Occipital lobe (tissue), 2 donors: ENCODE data around the gene TBL1Y. TPM values are rescaled to one million over a fixed set of nuclear protein-coding genes. Genes with fewer than 3 reads are reported as not detected.
"Not testable (repeated sequence)": the region's sequence is repeated elsewhere in the genome, so short reads cannot be mapped to it uniquely, and the experiment has no call there.

Experiments
- DNase-seq: peaks from one replicate; lab custom pipeline; 2025; lab: John Stamatoyannopoulos, UW
- total RNA-seq: library from RNA; depleted of rRNA; stranded (reverse); fragments of >200 nt; gene quantifications from one replicate; pipeline ENCODE4 v1.2.3, GENCODE V29; 2014

TBL1Y gene
- total RNA-seq, 1 donor from 2014 or later: not detected

- no peak for DNase-seq
Measured at GRCh38 chrY:6972271-6972887, 61.9 kb downstream of the TBL1Y start.

- no peak for DNase-seq
Measured at GRCh38 chrY:6974971-6975370, 64.5 kb downstream of the TBL1Y start.

DNA sequence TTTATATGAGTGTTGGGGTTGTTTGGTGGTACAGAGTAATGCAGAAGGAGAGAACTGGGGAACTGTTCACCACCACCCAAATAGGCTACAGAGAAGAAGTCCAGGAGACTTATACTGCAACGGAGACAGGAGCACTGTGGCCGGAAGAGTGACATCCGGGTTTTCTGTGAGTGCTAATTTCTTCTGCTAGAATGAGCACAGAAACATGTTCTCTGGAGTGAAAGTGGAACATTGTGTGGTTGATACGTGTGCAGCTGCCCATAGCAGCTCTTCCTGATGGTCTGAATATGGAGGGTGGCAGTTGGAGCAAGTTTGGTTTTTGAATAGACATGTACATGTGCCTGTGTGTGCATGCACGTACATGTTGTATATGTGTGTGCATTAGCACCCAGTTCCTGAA is 67.3 kb downstream of the TBL1Y start:
- no peak for DNase-seq

DNA sequence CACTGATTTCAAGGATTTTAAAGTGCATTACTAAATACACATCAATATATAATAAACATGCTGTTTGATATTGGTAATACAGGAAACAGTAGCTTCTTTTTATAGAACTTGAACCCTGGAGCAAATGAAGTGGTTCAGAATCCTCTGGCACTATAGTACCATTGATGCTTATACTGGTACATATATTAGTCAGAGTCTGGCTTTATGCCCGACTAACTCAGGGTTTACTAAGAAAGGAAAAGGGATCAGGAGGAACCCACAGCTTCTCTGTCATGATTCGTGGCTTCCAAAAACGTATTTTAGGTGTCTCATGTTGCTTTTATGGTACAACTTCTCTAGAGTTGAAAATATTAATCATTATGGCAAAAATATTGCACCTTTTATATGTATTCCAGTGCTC is 72.7 kb downstream of the TBL1Y start:
- no peak for DNase-seq

DNA sequence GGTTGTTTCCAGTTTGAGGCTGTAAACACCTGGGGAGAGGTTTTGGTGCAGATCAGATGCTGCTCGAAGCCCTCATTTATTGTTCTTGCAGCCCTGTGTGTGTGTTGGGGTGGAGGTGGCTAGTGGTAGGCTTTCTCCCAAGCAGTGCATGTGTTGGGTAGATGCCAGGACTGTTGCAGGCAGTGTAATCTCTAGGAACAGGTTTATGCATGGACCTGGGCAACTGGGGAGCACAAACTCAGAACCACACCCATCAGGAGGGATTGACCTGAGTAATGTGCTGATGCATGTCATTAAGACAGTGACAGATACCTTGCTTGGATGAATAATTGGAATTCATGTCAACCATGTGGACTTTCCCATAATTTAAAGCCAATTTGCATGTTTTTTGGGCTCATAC is 77.3 kb downstream of the TBL1Y start:
- no peak for DNase-seq

DNA sequence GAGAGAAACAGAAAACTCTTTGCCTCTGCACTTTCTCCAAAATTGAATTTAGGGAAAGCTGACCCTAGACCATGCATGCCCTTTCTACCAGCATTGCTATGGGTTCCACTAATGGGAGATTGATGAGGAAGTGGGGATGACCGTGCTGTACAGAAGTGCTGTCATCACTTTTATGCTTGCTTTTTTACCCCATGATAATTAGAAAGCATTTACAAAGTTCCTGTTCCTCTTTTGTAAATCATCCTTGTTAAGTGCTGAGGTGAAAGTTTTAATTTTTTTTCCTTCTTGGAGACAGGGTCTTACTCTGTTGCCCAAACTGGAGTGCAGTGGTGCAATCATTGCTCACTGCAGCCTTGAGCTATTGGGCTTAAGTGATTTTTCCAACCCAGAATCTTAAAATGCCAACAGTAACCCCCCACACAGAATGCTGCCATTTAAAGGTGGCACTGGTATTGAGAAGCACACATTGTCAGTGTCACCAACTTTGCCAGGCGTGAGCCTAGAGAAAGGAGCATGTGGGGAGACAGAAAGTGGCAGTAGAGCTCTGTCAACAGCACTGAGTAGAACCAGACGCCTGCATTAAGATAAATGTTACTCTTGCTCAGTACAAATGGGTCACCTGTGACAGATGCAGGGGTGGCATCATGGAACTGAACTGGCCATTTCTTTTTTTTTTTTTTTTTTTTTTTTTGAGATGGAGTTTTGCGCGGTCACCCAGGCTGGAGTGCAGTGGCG is 79.6 kb downstream of the TBL1Y start:
- no peak for DNase-seq

GRCh38 chrY:6992041-6992440 is 81.5 kb downstream of the TBL1Y start:
- no peak for DNase-seq

GRCh38 chrY:6995987-6996386 is 85.5 kb downstream of the TBL1Y start:
- no peak for DNase-seq

DNA sequence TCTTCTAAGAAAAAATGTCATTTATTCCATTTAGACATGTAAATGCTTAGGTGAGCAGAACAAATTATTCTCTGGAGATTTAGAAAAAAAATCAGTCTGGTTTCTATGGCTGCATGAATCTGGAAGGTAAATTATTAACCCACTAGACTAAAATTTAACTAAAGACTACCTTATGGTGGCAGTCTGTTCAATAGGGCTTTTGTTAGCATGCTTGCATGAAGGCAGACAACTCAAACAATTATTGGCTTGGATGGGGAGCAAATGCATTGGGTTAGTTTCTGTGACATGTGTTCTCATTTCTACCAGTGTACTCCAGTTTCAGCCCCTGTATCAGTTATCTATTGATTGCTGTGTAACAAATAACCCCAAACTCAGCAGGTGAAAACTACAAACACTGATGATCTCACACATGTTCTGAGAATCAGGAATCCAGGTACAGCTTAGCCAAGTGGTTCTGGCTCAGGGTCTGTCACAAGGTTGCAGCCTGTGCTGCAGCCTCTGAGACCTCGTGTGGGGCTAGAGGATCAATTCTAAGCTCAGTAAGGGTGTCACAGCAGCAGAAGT is 87.1 kb downstream of the TBL1Y start:
- DNase-seq: no peak

- DNase-seq: no peak
Measured at GRCh38 chrY:6999905-7000304, 89.4 kb downstream of the TBL1Y start.

- no peak for DNase-seq
Measured at GRCh38 chrY:7002581-7002980, 92.1 kb downstream of the TBL1Y start.

- DNase-seq: no peak
Measured at GRCh38 chrY:7007911-7008310, 97.4 kb downstream of the TBL1Y start.

GRCh38 chrY:7008578-7009355 is 98.3 kb downstream of the TBL1Y start:
- no peak for DNase-seq

DNA sequence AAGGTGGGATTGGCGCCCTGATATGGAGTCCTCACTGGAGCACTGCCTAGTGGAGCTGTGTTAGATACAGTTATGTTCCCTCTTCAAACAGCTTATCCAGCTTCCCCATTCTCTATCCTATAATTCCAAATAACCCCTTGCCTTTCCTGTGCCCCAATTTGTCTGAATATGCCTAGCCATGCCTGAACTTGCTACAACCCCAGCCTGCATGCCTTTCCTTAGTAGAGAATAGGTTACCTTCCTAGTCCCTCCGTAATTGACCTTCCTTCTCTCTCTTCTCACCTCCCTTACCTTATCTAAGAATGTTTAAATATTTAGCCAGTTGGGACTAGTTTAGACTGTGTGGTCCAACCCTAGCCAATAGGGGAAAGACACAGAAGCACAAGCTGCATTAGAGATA is 102.6 kb downstream of the TBL1Y start:
- DNase-seq: no peak

GRCh38 chrY:7016521-7016920 is 106.0 kb downstream of the TBL1Y start:
- no peak for DNase-seq

DNA sequence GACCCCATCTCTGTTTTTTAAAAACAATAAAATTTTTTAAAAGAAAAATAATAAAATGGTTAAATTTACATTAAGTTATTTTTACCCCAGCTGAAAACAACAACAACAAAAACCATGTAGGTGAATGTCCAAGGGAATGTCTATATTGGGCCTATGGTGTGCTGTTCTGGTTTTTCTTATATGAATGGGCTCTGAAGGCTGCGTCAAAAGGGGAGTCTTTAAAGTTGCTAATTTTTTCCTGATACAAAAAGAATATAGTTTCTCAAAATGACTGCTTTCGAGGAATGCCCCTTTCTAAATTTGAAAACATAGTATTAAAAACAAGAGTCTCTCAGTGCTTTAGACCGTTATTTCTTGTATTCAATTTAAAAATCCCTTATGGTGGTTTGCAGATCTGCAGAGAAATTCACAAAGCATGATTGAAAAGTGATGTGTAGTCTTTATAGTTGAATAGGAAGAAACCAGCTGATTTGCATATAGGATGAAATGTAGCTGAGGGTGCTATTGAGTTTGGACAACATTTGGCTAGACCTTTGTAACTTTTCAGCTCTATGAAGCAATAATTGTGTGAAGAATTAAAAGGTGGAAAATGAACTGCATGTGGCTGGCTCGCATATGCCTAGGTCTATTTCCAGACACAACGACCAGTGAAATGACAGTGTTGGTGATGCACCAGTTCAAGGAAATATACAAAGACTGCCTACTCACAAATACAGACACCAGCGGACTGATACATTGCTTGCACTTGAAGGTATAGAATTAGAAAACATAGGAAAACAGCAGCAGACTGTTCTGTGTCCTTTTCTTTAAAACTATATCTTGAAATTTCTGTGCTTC is 107.0 kb downstream of the TBL1Y start:
- no peak for DNase-seq

- DNase-seq: no peak
Measured at GRCh38 chrY:7039037-7039436, 128.5 kb downstream of the TBL1Y start.

DNA sequence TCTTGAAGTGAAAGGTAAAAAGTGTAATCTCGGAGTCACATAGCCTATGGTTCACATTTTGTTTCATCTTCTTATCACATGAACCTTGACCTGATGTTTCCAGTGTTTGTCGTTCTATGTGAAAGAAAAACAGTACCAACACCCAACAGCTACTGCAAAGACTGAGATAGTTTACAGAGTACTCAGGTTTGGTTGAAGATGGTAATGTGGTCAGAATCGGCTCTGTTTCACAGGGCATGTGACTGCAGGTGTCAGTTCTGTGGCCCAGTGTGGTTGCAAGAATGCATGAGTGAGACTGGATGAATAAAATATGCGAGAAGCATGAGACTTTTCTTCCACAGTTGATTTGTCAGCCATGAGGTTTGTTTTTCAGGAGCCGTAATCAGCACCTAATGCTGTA is 130.2 kb downstream of the TBL1Y start:
- no peak for DNase-seq

DNA sequence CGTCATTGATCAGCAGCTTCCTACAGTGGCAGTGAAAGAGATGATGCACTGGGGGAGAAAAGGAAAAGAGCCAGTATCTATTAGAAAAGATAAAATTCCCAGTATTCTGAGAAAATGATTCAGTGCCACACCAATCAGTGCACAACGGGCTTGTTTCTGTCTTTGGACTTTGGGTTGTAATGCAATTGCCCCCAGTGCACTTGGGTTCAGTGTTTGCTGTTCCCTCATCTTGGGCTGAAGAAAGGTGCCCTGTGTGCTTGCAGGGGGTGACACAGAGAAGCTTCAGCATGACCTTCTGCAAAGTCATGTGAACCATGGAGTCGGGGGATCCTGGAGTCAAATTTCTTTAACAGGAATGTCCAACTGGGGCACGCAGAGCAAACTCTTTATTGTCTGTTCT is 131.5 kb downstream of the TBL1Y start:
- no peak for DNase-seq

DNA sequence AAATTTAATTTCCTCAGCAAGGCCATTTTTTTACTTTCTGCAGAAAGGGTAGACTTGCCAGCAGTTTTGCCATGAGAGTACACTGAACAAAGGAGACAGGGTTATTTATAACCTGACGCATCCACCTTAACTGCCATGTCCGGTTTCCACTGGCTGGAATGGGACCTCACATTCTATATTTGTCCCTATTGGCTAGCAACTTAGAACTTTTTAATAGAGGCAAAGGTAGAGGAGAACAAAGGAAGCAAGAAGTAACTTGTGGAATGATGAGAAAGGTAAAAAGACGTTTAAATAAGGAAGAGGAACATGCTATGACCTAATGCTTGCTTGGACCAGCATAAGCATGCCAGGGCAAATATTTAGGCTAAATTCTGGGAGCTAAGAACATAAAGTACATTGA is 142.0 kb downstream of the TBL1Y start:
- DNase-seq: not testable (repeated sequence)

DNA sequence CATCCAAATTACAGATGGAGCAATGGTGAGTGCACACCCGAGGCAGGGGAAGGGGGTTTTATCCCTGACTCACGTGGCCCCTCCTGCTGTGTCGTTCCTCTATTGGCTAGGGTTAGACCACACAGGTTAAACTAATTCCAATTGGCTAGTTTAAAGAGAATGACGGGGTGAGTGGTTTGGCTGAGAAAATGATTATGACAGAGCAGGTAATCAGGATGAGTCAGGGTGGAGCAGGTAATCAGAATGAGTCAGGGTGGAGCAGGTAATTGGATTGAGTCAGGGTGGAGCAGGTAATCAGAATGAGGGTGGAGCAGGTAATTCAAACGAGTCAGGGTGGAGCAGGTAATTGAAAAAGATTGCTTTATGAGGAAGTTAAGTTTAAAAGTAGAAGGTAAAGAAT is 146.4 kb downstream of the TBL1Y start:
- no peak for DNase-seq
